HG02678 (cell line): ENCODE data around the gene SLC1A1.
"Not testable (repeated sequence)": the region's sequence is repeated elsewhere in the genome, so short reads cannot be mapped to it uniquely, and the experiment has no call there.

Experiments used
- ATAC-seq: cut with Tn5 transposase; IDR thresholded peaks from one replicate; pipeline ENCODE4 v1.9.1; 2021; ENCODE audit warnings: mild to moderate bottlenecking, moderate library complexity; ENCODE audit not compliant: unreplicated experiment

The SLC1A1 gene

GRCh38 chr9:4504250-4504649, 14.0 kb downstream of the SLC1A1 start:
- ATAC-seq, result no peak

GRCh38 chr9:4506490-4506889, 16.2 kb downstream of the SLC1A1 start:
- peak; percentile 50 for ATAC-seq

- ATAC-seq, result no peak
These were observed 17.2 kb downstream of the SLC1A1 start for GRCh38 chr9:4507306-4508130.

- ATAC-seq, result no peak
These were observed 18.1 kb downstream of the SLC1A1 start for GRCh38 chr9:4508246-4508906.

GRCh38 chr9:4508907-4509589, 18.8 kb downstream of the SLC1A1 start:
- no peak for ATAC-seq

GRCh38 chr9:4509590-4509984, 19.3 kb downstream of the SLC1A1 start:
- ATAC-seq, result no peak

- ATAC-seq, result no peak
These were observed 20.5 kb downstream of the SLC1A1 start for GRCh38 chr9:4510546-4511322.

GRCh38 chr9:4514252-4515128, 24.2 kb downstream of the SLC1A1 start:
- ATAC-seq, result no peak

GRCh38 chr9:4515958-4516375, 25.7 kb downstream of the SLC1A1 start:
- no peak for ATAC-seq

- no peak for ATAC-seq
These were observed 27.0 kb downstream of the SLC1A1 start for GRCh38 chr9:4517274-4517673.

- peak; percentile 51 for ATAC-seq
These were observed 29.3 kb downstream of the SLC1A1 start for GRCh38 chr9:4519604-4520003.

- ATAC-seq, result no peak
These were observed 29.8 kb downstream of the SLC1A1 start for GRCh38 chr9:4520055-4520454.

- no peak for ATAC-seq
These were observed 40.1 kb downstream of the SLC1A1 start for GRCh38 chr9:4530375-4530774.

- not testable (repeated sequence) for ATAC-seq
These were observed 40.6 kb downstream of the SLC1A1 start for GRCh38 chr9:4530831-4531230.

- not testable (repeated sequence) for ATAC-seq
These were observed 41.1 kb downstream of the SLC1A1 start for GRCh38 chr9:4531355-4531754.

- not testable (repeated sequence) for ATAC-seq
These were observed 43.6 kb downstream of the SLC1A1 start for GRCh38 chr9:4533881-4534280.

GRCh38 chr9:4536196-4536595, 45.9 kb downstream of the SLC1A1 start:
- ATAC-seq, result not testable (repeated sequence)

- no peak for ATAC-seq
These were observed 47.3 kb downstream of the SLC1A1 start for GRCh38 chr9:4537581-4537980.

GRCh38 chr9:4538107-4538506, 47.8 kb downstream of the SLC1A1 start:
- ATAC-seq, result no peak

- no peak for ATAC-seq
These were observed 48.4 kb downstream of the SLC1A1 start for GRCh38 chr9:4538621-4539020.
